ENCODE results near the gene HEYL. TPM values are rescaled to one million over a fixed set of nuclear protein-coding genes. Genes with fewer than 3 reads are reported as not detected.

Gene HEYL
- total RNA-seq, 1 experiment from 2014 or later: 0.17 TPM

- Histone ChIP-seq H3K9me3 (ENCODE audit: insufficient read depth, low read depth) (no peaks in the 10 kb centered on the region), H3F3A (ENCODE audit: insufficient read depth, low read depth) (no peaks in the 10 kb centered on the region), H3K4me1 (replicated peaks; ENCODE audit: insufficient read depth) (no peaks in the 10 kb centered on the region), H3K4me3 (no peak overlapping the region), H3K27ac (no peak overlapping the region), H2AFZ (no peak overlapping the region), H3K36me3 (ENCODE audit: low read depth) (no peaks in the 10 kb centered on the region), H3K9me2 (ENCODE audit: insufficient read depth) (no peaks in the 10 kb centered on the region), H3K27me3 (ENCODE audit: insufficient read depth, low read depth) (peaks cover 3% of the 10 kb centered on the region; the same call in 1 of the 2 replicates), H3K4me2 (no peak overlapping the region), H3K79me2 (ENCODE audit: low read depth) (no peaks in the 10 kb centered on the region), H4K20me1 (ENCODE audit: insufficient read depth) (no peaks in the 10 kb centered on the region)
- DNase-seq: no peak
- BruUV-seq (replicated peaks): no TSS peak
- TF ChIP-seq EZH2 (IDR thresholded peaks at IDR 0.05; ENCODE audit: low read depth): no peak
- no peak for TF ChIP-seq CTCF (conservative IDR thresholded peaks at IDR 0.05)
- intact Hi-C loops (cut with micrococcal nuclease; ENCODE audit: unreplicated experiment): loop anchor here (1.0 to 10.0 kb wide), 5 partner anchors 78 to 554 kb away; no protein-coding TSS in a partner anchor
- CTCF ChIA-PET: interaction anchor here (0.7 to 1.0 kb wide), 2 partner anchors 46 to 65 kb away, joined by 10 to 20 read pairs; no protein-coding TSS in a partner anchor
- POLR2A ChIA-PET (ENCODE audit: unreplicated experiment): no interaction called here
These were observed 13.1 kb upstream of the HEYL start for GRCh38 chr1:39652554-39652953.

- H2AFZ ChIP-seq: no peak overlapping the region
- H3K4me2 ChIP-seq: no peak overlapping the region
- no peaks in the 10 kb centered on the region for H3K36me3 ChIP-seq (ENCODE audit: low read depth)
- ChIA-PET POLR2A (ENCODE audit: unreplicated experiment) (no interaction called here), CTCF (interaction anchor here (0.7 to 1.0 kb wide), 2 partner anchors 46 to 65 kb away, joined by 10 to 20 read pairs; no protein-coding TSS in a partner anchor)
- no peak for TF ChIP-seq CTCF (conservative IDR thresholded peaks at IDR 0.05)
- TF ChIP-seq EZH2 (IDR thresholded peaks at IDR 0.05; ENCODE audit: low read depth): no peak
- H3K9me3 ChIP-seq (ENCODE audit: insufficient read depth, low read depth): no peaks in the 10 kb centered on the region
- H3K27me3 ChIP-seq (ENCODE audit: insufficient read depth, low read depth): peaks cover 7% of the 10 kb centered on the region; the same call in 1 of the 2 replicates
- H3K27ac ChIP-seq: no peak overlapping the region
- no peaks in the 10 kb centered on the region for H3K79me2 ChIP-seq (ENCODE audit: low read depth)
- H3K4me3 ChIP-seq: no peak overlapping the region
- no peak for DNase-seq
- intact Hi-C loops (cut with micrococcal nuclease; ENCODE audit: unreplicated experiment): loop anchor here (1.0 to 10.0 kb wide), 5 partner anchors 77 to 554 kb away; no protein-coding TSS in a partner anchor
- no peaks in the 10 kb centered on the region for H3K4me1 ChIP-seq (replicated peaks; ENCODE audit: insufficient read depth)
- H4K20me1 ChIP-seq (ENCODE audit: insufficient read depth): no peaks in the 10 kb centered on the region
- H3K9me2 ChIP-seq (ENCODE audit: insufficient read depth): no peaks in the 10 kb centered on the region
- BruUV-seq (replicated peaks): no TSS peak
- H3F3A ChIP-seq (ENCODE audit: insufficient read depth, low read depth): no peaks in the 10 kb centered on the region
These were observed 12.7 kb upstream of the HEYL start for GRCh38 chr1:39652105-39652504.

- Histone ChIP-seq H2AFZ (no peak overlapping the region), H3K79me2 (ENCODE audit: low read depth) (no peaks in the 10 kb centered on the region), H3K9me2 (ENCODE audit: insufficient read depth) (no peaks in the 10 kb centered on the region), H3K4me2 (no peak overlapping the region), H3K27me3 (ENCODE audit: insufficient read depth, low read depth) (peaks cover 7% of the 10 kb centered on the region; the same call in 1 of the 2 replicates), H3K4me3 (no peak overlapping the region), H3K9me3 (ENCODE audit: insufficient read depth, low read depth) (no peaks in the 10 kb centered on the region), H4K20me1 (ENCODE audit: insufficient read depth) (no peaks in the 10 kb centered on the region), H3K27ac (no peak overlapping the region), H3K4me1 (replicated peaks; ENCODE audit: insufficient read depth) (no peaks in the 10 kb centered on the region), H3F3A (ENCODE audit: insufficient read depth, low read depth) (no peaks in the 10 kb centered on the region), H3K36me3 (ENCODE audit: low read depth) (no peaks in the 10 kb centered on the region)
- no peak for DNase-seq
- ChIA-PET POLR2A (ENCODE audit: unreplicated experiment) (no interaction called here), CTCF (no interaction called here)
- TF ChIP-seq EZH2 (IDR thresholded peaks at IDR 0.05; ENCODE audit: low read depth) (no peak), CTCF (conservative IDR thresholded peaks at IDR 0.05) (no peak)
- intact Hi-C loops (cut with micrococcal nuclease; ENCODE audit: unreplicated experiment): loop anchor here (10.0 kb wide), 3 partner anchors 116 to 386 kb away; no protein-coding TSS in a partner anchor
- BruUV-seq (replicated peaks): no TSS peak
These were observed 11.0 kb upstream of the HEYL start for GRCh38 chr1:39650431-39650830.

Data from PC-9 (cell line).